Measurements from ENCODE around the gene TAB2.
A peak's percentile ranks its signal among the peaks of the same experiment; 100 is the strongest.

TAB2 gene

DNA sequence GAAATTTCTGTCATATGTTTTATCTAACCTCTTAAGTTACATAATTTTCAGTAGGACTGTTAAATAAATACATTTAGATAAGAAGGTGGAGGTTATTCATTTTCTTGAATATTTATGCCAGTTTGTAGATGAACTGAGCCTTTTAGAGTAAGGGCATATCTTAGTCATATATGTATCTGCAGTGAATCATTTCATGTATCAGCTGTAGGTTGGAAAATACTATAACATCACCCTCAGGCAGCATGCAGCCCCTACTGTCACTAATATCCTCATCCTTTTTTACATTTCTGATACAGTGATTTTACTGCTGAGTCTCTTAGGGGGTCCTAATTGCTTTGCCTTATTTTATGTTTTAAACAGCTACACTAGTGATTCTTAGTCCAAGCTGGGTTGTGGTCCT, 63.0 kb downstream of the TAB2 start:
- peak; percentile 45 for DNase-seq

DNA sequence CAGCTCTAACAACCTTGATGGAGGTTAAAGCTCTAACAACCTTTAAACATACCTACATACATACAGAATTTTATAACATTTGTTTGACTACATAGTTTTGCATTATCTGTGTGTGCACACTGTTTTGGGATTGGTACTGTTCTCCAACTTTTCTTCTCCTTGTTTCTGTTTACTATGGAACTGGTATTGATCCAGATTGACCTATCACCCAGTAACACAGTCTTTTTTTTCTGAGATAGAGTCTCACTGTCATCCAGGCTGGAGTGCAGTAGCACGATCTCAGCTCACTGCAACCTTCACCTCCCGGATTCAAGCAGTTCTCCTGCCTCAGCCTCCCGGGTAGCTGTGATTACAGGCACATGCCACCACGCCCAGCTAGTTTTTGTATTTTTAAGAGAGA, 65.9 kb downstream of the TAB2 start:
- no peak for DNase-seq

DNA sequence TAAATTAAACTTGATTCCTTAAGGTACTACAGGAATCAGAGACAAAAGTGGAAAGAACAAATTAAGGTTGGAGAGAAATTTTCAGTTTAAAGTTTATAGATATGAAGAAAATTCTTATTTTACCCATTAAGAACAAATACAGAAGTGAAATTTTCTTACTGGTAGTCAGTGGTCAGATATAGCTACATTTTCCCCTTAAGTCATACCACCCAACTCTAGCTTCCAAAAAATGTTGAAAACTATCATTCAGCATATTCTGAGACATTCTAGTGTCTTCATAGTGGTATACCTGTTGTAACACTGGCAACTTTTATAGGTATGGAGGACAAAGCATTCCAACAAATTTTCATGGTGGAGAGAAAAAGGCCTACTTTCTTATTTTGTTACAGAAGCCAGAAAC, 67.0 kb downstream of the TAB2 start:
- DNase-seq = no peak

DNA sequence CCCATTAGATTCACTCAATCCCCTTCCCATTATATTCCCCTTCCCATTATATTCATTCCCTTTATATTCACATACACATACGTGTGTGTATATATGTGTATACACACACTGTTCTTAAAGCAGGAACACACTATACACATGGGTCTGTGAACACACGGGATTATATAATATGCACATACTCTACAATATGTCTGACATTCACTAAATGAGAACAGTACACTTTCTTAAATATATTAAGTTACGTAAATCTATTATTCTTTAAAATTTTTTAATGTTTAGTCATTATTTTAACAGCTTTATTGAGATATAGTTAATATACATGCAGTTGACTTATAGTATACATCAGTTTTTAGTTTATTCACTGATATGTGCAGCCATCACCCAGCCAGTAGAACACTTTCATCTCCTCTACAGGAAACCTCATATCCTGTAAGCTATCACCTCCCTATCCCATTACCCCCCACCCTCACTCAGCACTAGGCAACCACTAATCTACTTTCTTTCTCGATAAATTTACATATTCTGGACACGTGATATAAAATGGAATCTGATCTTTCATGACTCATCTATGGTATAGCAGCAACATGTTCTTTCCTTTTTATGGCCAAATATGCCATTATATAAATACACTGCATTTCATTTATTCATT, 68.6 kb downstream of the TAB2 start:
- DNase-seq = no peak

DNA sequence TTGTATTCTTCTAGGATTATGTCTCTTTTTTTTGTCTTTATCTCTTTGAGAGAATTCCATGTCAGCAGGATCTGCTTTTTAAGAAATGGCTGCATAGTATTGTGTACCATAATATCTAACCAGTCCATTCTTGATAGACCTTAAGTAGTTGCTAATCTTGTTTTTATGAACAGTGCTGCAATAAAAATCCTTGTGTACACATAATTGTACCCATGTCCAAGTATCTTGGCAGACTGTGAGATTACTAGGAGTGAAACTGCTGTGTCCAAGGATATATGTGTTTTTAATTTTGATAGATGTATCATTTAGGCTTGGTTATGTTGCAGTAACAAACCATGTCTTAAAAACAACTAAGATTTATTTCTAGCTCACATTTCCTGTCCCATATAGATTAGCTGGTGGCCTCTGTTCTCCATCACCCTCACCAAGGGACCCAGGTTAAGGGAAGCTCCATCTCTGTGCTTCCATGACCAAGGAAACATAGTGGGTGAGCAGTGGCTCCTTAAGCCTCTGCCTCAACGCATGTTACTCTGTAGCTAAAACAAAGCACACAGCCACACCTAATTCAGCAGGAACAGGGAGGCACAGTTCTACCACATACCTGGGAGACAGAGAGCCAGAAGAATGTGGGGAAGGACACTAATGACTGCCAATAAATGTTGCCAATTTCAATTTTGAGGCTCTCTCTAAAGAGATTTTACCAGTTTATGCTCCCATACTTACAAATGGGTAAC, 70.4 kb downstream of the TAB2 start:
- DNase-seq = no peak

DNA sequence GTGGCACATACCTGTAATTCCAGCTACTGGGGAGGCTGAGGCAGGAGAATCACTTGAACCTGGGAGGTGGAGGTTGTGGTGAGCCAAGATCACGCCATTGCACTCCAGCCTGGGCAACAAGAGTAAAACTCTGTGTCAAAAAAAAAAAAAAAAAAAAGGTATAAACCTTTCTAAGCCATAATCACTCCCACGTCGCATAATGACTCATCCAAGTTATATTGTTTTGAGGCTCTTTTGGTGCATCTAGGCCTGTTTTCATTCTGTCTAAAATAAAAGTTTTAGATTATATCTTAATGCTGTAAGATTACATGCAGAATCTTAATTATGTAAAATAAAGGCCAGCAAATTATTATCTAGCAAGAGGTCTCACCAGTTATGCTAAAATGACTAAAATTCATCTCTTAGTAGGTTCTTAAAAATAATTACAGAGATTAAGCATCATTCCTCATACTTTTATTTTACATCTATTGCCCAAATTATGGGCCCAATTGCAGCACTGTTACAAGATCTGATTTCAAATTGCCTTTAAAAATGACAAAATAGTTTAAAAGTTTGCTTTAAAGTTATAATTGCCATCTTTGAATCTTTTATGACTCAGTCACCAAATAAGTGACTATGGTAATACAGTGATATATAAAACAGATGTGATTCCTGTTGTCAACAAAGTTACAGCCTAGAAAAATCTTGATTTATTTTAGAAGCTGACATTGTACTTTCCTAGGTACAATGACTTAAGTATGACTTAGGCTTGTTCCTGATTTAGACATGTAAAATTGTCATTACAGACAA, 72.2 kb downstream of the TAB2 start:
- no peak for DNase-seq

DNA sequence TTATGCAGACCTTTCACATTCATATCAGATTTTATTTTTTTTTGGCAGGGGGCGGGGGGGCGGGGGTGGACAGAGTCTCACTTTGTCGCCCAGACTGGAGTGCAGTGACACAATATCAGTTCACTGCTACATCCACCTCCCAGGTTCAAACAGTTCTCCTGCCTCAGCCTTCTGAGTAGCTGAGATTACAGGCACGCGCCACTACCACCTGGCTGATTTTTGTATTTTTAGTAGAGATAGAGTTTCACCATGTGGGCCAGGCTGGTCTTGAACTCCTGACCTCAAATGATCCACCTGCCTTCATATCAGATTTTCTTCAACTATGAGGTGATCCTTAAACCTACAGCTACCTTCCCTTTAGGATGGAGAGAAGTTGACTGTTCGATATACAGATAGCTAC, 74.6 kb downstream of the TAB2 start:
- no peak for DNase-seq

DNA sequence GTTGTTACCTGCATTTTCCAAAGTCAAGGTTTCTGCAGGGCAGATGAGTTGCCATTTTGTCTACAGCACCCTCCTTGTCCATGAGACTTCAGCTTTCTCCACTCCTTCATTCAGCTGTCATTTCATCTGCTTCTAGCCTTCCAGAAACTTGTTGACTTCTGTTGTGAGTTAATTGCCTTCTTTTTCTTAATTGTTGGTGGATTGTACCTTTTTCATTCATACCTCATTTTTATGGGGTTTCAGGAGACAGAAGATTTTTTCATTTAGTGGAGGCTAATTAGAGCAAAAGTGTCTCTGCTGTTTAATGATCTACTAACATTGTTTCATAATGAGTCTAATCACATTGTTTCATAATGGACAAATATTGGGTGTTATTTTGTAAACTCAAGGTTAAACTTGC, 75.0 kb downstream of the TAB2 start:
- DNase-seq = no peak

DNA sequence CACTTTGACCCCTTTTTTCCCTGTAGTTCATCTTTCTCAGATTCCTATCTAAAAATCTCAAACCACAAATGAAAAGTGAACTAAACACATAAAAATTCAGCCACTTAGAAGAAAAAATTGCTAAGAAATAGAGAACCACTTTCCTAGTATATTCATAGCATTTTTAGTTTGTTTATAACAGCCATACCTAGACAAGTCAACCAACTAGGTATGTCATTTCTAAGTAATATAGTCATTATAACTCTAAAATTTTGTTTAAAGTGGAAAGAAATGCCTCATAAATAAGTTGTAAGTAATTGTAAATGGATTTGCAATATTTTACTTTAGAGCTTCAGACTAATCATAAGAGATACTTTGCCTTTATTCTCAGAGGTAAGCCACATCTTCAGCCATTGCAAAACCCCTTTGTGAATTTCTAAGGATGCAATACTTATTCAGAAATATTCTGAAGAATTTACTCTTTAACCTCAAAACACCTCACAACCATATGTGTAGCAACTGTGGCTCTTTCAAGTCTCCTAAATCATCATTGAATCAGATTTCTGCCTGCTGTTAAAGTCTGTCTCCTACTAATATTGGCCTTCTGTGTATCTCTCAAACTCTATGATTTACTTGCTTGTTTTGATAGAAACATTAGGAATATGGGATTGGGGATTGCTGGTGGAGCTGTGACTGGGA, 75.6 kb downstream of the TAB2 start:
- no peak for DNase-seq

DNA sequence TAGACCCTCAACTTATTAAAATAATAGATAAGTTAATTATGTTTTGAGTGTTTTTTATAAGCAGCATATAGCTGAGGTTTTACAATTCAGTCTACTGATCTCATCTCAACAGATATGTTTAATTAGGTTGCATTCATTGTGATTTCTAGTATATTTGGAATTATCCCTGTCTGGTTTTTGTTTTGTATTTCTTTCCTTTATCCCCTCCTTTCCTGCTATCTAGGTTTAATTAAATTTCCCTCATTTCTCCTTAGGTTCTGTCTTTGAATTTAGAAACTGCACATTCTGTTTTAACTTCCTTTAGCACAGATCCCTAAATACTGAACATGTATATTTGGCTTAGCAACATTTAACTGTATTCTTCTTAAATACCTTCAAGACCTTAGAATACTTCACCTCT, 77.7 kb downstream of the TAB2 start:
- DNase-seq = no peak

DNA sequence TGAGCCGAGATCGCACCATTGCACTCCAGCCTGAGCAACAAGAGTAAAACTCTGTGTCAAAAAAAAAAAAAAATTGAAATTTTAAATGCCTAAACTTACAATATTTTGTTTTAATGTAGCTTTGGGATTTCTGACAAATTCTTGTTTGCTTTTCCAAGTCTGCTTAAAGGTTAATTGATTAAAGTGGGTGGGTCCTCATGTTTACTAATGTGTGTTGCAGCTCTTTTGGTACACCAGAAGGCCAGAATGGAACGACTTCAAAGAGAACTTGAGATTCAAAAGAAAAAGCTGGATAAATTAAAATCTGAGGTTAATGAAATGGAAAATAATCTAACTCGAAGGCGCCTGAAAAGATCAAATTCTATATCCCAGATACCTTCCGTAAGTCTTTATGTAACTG, 79.9 kb downstream of the TAB2 start:
- no peak for DNase-seq

DNA sequence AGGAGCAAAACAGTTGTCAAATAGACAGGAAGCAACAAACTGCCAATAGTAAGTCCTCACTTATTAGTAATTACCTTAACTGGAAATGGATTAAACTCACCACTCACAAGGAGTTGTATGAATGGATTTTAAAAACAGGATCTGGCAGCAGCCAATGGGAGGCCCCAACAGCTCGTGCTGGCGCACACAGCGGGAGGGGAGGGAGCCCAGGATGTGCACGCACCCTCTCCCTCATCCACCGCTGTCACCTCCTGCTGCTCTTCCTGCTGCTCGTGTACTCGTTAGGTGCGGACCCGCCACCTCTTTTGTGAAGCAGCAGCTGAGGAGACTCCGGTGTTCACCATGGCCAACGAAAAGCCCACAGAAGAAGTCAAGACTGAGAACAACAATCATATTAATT, 82.5 kb downstream of the TAB2 start, which contains the start of gene SUMO4:
Gene SUMO4, plus strand, starts transcription at position 213 of the 400 bp plus-strand sequence. Its CDS starts 130 bp downstream, at position 343.
- no peak for DNase-seq

DNA sequence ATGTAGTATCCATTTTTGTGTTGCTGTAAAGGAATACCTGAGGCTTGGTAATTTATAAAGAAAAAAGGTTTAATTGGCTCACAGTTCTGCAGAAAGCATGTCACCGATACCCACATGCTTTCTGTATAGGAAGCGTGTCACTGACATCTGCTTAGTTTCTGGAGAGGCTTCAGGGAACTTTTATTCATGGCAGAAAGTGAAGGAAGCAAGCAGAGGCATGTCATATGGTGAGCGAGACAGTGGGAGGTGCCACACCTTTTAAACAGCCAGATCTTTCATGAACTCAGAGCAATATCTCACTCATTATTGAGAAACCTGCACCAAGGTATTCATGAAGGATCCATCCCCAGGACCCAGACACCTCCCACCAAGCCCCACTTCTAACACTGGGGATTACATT, 86.0 kb downstream of the TAB2 start:
- no peak for DNase-seq

DNA sequence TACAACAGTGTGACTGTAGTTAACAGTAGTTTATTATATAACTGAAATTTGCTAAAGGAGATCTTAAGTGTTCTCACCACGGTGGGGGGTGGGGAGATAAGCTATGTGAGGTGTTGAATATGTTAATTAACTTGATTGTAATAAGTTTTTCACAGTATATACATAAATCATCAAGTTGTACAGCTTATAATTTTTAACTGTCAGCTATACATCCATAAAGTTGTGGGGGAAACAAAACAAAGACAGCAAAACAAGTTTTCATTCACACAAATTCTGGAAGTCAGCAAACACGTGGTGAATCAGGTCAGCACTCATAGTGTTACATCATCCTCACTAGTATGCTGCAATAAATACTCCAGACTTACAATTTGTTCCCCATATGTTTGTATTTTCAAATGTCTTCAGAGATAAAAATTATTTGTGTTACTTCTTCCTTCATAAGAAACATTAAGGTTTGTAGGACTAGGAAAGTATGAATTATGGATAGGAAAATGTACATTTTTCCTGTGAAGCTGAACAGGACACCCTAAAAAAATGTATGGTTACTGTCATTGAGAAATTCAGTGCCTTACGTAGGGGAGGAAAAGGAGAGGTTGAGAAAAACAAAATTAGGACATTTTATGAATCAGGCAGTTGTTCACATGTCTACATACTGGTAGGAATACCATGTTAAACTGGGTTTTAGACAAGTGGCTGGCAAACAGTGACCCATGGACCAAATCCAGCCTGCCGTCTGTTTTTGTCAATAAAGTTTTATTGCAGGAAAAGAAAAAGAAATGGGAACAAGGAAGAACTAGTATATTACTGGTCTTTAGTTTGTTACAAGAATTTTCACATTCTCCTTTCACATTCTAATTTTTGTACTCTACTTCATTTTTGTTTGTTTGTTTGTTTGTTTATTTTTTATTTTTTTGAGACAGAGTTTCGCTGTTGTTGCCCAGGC, 88.6 kb downstream of the TAB2 start:
- DNase-seq = peak; percentile 23

DNA sequence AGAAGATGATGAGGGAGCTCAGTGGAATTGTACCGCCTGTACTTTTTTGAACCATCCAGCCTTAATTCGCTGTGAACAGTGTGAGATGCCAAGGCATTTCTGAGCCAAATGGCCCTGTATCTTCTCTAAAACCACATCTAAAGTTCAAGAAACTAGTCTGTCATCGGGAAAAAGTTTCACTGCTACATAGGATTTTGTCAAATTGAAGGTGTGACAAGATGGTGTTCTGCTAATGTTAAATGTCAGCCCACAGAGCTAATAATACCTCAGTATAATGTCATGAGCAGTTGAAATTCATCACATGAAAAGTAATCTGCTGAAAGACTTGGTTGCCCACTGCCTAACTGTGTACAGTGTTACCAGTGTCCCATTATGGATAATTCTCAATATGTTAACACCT, 92.1 kb downstream of the TAB2 start:
- DNase-seq = no peak

DNA sequence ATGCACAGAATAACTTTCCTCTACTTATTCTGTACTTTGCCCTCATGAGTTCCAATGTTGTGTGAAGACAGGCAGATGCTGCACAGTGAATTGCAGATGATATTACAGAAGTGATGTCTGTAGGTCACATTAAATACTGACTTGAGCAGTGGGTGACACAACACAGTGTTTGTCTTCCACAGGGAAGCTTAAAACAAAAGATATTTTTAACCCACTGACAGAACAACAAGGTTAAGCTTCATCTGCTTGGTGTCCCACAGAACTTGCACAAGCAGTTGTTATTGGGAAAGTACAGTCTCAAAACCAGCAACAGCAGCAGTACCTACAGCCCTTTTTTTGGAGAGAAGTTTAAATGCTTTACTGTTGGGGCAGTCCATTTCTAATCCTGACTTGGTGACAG, 93.0 kb downstream of the TAB2 start:
- no peak for DNase-seq

DNA sequence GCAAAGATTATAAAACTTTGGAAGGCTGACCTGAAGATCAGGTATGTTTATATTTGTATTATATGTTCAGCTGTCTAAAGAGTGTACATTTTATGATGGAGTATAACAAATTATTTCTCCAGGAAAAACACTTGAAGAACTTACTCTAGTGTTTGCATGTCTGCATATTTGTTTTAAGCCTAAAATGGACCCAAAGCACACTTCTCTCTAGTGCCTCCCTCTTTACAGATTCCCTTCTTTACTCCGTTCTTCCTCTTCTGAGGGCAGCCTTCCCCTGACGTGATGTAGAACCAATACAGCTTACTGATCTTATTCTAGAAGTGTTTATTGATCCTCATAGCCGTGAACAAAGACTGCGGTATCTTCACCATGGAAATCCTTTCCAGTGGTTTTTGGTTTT, 96.5 kb downstream of the TAB2 start:
- no peak for DNase-seq

DNA sequence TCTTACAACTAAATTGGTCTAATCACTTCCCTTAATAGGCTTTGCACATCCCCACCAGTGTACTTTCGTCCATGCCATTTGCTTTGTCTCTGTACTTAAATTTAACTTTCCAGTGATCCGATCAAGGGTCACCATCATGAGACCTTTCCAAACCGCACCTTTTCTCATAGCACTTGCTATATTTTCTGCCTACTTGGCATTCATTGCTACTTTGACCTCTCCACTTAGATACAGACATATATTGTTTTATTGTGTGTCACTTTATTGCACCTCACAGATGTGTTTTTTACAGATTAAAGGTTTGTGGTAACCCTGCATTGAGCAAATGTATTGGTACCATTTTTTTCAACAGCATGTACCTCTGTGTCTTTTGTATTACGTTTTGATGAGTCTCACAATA, 97.3 kb downstream of the TAB2 start:
- DNase-seq = no peak

DNA sequence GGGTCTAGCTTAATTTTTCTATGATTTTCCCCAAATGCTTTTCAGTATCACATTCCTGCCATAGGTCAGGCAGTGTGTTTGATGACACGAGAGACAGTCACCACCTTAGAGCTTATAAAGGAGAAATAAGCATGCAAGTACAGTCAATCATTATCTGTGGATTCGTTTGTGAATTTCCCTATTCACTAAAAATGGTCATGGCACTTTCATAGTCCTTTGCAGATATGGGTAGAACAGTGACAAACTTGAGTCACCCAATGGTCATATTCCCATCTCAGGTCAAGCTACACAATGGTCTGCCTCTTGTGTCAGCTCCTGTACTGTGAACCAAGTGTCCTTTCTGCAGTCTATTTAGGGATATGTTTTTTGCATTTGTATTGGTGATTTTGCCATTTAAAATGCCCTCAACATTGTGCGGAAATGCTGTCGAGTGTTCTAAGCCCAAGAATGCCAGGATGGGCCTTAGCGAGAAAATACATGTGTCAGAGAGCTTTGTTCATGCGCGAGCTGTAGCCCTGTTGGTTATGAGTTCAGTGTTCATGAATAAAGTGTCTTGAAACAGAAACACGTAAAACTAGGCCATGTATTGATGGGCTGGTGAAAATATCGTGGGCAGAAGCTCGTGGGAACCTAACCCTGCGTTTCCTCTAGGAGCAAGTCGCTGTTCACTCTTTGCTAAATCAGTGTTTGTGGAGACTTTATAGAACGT, 102.3 kb downstream of the TAB2 start:
- DNase-seq = no peak

DNA sequence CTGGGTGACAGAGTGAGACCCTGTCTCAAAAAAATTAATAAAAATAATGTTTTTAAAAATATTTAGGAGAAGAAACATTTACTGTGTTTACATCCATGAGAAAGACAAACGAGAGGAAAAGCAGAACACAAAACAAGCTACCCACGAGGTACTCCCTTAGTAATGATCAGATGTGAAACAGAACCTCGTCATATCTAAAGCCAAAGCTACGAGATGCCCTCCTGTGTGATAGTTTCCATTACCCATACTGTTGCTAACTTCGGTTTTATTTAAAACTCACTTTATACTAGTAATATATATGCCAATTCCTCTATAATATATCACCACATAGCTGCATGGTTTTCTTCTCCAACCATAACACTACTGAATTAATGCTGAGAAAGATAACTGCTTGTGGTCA, 103.6 kb downstream of the TAB2 start:
- DNase-seq = peak; percentile 32

DNA sequence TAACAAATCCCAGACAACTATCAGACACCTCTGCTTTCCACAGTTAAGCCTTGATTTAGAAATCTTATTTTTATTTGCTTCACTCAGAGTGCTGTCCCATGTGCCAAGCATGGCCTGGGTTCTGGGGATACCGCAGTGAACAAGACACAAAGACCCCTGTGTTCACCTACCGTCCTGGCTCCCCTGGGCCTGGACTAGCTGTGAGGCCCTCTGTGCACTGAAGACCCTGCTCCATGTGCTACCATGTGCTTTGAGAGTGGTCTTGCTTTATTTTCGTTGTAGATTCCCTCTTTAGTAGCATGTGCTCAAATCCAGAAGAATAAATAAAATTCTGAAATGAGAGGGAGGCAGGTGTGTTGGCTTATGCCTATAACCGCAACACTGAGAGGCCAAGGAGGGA, 105.1 kb downstream of the TAB2 start:
- no peak for DNase-seq
